ENCODE data around the gene SOBP. TPM values are rescaled to one million over a fixed set of nuclear protein-coding genes. Genes with fewer than 3 reads are reported as not detected.
"Not testable (repeated sequence)": the region's sequence is repeated elsewhere in the genome, so short reads cannot be mapped to it uniquely, and the experiment has no call there.

SOBP gene
- total RNA-seq, 1 experiment from 2014 or later: 10.1 TPM

DNA sequence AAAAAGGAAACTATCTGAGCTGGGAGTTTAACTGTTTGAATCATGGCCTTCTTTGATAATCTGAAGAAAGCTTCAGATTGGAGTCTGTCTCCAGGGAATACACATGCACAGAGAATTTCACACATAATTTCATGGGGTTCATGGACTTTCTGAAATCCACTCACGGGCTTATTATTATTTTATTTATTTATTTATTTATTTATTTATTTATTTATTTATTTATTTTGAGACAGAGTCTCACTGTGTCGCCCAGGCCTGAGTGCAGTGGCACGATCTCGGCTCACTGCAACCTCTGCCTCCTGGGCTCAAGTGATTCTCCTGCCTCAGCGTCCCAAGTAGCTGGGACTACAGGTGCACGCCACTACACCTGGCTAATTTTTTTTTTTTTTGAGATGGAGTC lies 63.2 kb downstream of the SOBP start:
- CTCF ChIA-PET: interaction anchor here (1.2 kb wide), 1 partner anchor 64 kb away, joined by 3 read pairs; no protein-coding TSS in a partner anchor
- H3K27me3 Mint-ChIP-seq (ENCODE audit: low read depth): not testable (repeated sequence)

DNA sequence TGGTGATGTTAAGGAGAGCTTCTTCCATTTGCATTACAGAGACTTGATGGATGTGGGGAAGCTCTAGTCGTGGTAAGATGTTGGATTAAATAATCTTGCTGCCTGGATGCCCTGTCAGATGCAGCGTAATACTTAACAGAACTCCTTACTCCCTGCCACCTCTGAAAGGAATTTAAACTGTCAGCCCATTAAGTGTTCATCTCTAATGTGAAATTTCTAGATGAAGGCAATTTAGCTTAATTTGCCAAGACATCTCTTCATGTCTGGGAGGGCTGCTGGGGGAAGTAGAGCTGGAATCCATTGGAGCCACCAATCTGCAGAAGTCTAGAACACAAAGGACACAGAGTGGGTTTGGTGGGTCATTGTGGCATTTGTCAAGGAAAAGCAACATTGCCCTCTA lies 64.4 kb downstream of the SOBP start:
- H3K27ac Mint-ChIP-seq: no peak overlapping the region
- no peak overlapping the region for H3K4me3 Mint-ChIP-seq
- DNase-seq (ENCODE audit: low spot score) (no peak), ATAC-seq (no peak)
- H3K9me3 Mint-ChIP-seq: no peaks in the 10 kb centered on the region
- POLR2A ChIA-PET: interaction anchor here (0.8 kb wide), 1 partner anchor 17 kb away, joined by 4 read pairs; no protein-coding TSS in a partner anchor
- CTCF ChIA-PET: no interaction called here
- no peaks in the 10 kb centered on the region for H3K36me3 Mint-ChIP-seq
- H3K27me3 Mint-ChIP-seq (ENCODE audit: low read depth): no peaks in the 10 kb centered on the region
- TF ChIP-seq NFATC4 (CRISPR knock-in tag; IDR thresholded peaks at IDR 0.05) (no peak), TP53 (CRISPR knock-in tag; IDR thresholded peaks at IDR 0.05) (no peak), NFE2L1 (CRISPR knock-in tag; IDR thresholded peaks at IDR 0.05) (no peak), MXD4 (CRISPR knock-in tag; IDR thresholded peaks at IDR 0.05; ENCODE audit: borderline replicate concordance) (no peak), ZNF232 (CRISPR knock-in tag; IDR thresholded peaks at IDR 0.05) (no peak), NR2C2 (CRISPR knock-in tag; IDR thresholded peaks at IDR 0.05) (no peak), HMGA2 (CRISPR knock-in tag; IDR thresholded peaks at IDR 0.05) (no peak), TEAD1 (CRISPR knock-in tag; IDR thresholded peaks at IDR 0.05) (no peak), ELF4 (CRISPR knock-in tag; IDR thresholded peaks at IDR 0.05; ENCODE audit: low read depth) (no peak), ZNF396 (CRISPR knock-in tag; IDR thresholded peaks at IDR 0.05; ENCODE audit: borderline replicate concordance) (no peak), SP1 (CRISPR knock-in tag; conservative IDR thresholded peaks at IDR 0.05) (no peak), CBFB (CRISPR knock-in tag; IDR thresholded peaks at IDR 0.05; ENCODE audit: low read depth) (no peak), NR1H2 (CRISPR knock-in tag; IDR thresholded peaks at IDR 0.05) (no peak), FOXP1 (CRISPR knock-in tag; IDR thresholded peaks at IDR 0.05; ENCODE audit: borderline replicate concordance) (no peak)
- TF ChIP-seq, protein P1, sequence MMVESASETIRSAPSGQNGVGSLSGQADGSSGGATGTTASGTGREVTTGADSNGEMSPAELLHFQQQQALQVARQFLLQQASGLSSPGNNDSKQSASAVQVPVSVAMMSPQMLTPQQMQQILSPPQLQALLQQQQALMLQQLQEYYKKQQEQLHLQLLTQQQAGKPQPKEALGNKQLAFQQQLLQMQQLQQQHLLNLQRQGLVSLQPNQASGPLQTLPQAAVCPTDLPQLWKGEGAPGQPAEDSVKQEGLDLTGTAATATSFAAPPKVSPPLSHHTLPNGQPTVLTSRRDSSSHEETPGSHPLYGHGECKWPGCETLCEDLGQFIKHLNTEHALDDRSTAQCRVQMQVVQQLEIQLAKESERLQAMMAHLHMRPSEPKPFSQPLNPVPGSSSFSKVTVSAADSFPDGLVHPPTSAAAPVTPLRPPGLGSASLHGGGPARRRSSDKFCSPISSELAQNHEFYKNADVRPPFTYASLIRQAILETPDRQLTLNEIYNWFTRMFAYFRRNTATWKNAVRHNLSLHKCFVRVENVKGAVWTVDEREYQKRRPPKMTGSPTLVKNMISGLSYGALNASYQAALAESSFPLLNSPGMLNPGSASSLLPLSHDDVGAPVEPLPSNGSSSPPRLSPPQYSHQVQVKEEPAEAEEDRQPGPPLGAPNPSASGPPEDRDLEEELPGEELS (CRISPR knock-in tag; IDR thresholded peaks at IDR 0.05): no peak
- TF ChIP-seq, protein P2, sequence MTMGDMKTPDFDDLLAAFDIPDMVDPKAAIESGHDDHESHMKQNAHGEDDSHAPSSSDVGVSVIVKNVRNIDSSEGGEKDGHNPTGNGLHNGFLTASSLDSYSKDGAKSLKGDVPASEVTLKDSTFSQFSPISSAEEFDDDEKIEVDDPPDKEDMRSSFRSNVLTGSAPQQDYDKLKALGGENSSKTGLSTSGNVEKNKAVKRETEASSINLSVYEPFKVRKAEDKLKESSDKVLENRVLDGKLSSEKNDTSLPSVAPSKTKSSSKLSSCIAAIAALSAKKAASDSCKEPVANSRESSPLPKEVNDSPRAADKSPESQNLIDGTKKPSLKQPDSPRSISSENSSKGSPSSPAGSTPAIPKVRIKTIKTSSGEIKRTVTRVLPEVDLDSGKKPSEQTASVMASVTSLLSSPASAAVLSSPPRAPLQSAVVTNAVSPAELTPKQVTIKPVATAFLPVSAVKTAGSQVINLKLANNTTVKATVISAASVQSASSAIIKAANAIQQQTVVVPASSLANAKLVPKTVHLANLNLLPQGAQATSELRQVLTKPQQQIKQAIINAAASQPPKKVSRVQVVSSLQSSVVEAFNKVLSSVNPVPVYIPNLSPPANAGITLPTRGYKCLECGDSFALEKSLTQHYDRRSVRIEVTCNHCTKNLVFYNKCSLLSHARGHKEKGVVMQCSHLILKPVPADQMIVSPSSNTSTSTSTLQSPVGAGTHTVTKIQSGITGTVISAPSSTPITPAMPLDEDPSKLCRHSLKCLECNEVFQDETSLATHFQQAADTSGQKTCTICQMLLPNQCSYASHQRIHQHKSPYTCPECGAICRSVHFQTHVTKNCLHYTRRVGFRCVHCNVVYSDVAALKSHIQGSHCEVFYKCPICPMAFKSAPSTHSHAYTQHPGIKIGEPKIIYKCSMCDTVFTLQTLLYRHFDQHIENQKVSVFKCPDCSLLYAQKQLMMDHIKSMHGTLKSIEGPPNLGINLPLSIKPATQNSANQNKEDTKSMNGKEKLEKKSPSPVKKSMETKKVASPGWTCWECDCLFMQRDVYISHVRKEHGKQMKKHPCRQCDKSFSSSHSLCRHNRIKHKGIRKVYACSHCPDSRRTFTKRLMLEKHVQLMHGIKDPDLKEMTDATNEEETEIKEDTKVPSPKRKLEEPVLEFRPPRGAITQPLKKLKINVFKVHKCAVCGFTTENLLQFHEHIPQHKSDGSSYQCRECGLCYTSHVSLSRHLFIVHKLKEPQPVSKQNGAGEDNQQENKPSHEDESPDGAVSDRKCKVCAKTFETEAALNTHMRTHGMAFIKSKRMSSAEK (CRISPR knock-in tag; IDR thresholded peaks at IDR 0.05; ENCODE audit: borderline replicate concordance): no peak
- TF ChIP-seq, protein P3, sequence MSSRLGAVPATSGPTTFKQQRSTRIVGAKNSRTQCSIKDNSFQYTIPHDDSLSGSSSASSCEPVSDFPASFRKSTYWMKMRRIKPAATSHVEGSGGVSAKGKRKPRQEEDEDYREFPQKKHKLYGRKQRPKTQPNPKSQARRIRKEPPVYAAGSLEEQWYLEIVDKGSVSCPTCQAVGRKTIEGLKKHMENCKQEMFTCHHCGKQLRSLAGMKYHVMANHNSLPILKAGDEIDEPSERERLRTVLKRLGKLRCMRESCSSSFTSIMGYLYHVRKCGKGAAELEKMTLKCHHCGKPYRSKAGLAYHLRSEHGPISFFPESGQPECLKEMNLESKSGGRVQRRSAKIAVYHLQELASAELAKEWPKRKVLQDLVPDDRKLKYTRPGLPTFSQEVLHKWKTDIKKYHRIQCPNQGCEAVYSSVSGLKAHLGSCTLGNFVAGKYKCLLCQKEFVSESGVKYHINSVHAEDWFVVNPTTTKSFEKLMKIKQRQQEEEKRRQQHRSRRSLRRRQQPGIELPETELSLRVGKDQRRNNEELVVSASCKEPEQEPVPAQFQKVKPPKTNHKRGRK (CRISPR knock-in tag; IDR thresholded peaks at IDR 0.05; ENCODE audit: borderline replicate concordance): no peak
- TF ChIP-seq, protein P4, sequence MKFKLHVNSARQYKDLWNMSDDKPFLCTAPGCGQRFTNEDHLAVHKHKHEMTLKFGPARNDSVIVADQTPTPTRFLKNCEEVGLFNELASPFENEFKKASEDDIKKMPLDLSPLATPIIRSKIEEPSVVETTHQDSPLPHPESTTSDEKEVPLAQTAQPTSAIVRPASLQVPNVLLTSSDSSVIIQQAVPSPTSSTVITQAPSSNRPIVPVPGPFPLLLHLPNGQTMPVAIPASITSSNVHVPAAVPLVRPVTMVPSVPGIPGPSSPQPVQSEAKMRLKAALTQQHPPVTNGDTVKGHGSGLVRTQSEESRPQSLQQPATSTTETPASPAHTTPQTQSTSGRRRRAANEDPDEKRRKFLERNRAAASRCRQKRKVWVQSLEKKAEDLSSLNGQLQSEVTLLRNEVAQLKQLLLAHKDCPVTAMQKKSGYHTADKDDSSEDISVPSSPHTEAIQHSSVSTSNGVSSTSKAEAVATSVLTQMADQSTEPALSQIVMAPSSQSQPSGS (CRISPR knock-in tag; IDR thresholded peaks at IDR 0.05; ENCODE audit: borderline replicate concordance, low read depth): no peak
- TF ChIP-seq, protein P5, sequence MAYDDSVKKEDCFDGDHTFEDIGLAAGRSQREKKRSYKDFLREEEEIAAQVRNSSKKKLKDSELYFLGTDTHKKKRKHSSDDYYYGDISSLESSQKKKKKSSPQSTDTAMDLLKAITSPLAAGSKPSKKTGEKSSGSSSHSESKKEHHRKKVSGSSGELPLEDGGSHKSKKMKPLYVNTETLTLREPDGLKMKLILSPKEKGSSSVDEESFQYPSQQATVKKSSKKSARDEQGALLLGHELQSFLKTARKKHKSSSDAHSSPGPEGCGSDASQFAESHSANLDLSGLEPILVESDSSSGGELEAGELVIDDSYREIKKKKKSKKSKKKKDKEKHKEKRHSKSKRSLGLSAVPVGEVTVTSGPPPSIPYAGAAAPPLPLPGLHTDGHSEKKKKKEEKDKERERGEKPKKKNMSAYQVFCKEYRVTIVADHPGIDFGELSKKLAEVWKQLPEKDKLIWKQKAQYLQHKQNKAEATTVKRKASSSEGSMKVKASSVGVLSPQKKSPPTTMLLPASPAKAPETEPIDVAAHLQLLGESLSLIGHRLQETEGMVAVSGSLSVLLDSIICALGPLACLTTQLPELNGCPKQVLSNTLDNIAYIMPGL (CRISPR knock-in tag; IDR thresholded peaks at IDR 0.05): no peak
- TF ChIP-seq, protein P6, sequence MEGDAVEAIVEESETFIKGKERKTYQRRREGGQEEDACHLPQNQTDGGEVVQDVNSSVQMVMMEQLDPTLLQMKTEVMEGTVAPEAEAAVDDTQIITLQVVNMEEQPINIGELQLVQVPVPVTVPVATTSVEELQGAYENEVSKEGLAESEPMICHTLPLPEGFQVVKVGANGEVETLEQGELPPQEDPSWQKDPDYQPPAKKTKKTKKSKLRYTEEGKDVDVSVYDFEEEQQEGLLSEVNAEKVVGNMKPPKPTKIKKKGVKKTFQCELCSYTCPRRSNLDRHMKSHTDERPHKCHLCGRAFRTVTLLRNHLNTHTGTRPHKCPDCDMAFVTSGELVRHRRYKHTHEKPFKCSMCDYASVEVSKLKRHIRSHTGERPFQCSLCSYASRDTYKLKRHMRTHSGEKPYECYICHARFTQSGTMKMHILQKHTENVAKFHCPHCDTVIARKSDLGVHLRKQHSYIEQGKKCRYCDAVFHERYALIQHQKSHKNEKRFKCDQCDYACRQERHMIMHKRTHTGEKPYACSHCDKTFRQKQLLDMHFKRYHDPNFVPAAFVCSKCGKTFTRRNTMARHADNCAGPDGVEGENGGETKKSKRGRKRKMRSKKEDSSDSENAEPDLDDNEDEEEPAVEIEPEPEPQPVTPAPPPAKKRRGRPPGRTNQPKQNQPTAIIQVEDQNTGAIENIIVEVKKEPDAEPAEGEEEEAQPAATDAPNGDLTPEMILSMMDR (IDR thresholded peaks at IDR 0.05): no peak
- H3K4me1 Mint-ChIP-seq: peaks cover 17% of the 10 kb centered on the region

More for the DNA sequence above, 63.2 kb downstream of the SOBP start:
- TF ChIP-seq HMGA2 (CRISPR knock-in tag; IDR thresholded peaks at IDR 0.05): peak; percentile 43; the same call in 1 of the 2 replicates
- H3K9me3 Mint-ChIP-seq; ATAC-seq; H3K27ac Mint-ChIP-seq; H3K36me3 Mint-ChIP-seq; POLR2A ChIA-PET; DNase-seq (ENCODE audit: low spot score); H3K4me3 Mint-ChIP-seq: not testable (repeated sequence)
- peaks cover 17% of the 10 kb centered on the region for H3K4me1 Mint-ChIP-seq

Data from WTC11 (cell line).